ENCODE measurements around the gene U2AF2. TPM values are rescaled to one million over a fixed set of nuclear protein-coding genes. Genes with fewer than 3 reads are reported as not detected.

Gene U2AF2
- total and polyA plus RNA-seq, 2 of the 8 experiments (the other 6 are each of a cell fraction or from before 2014, with no cell fraction given) = 162 to 252 TPM

DNA sequence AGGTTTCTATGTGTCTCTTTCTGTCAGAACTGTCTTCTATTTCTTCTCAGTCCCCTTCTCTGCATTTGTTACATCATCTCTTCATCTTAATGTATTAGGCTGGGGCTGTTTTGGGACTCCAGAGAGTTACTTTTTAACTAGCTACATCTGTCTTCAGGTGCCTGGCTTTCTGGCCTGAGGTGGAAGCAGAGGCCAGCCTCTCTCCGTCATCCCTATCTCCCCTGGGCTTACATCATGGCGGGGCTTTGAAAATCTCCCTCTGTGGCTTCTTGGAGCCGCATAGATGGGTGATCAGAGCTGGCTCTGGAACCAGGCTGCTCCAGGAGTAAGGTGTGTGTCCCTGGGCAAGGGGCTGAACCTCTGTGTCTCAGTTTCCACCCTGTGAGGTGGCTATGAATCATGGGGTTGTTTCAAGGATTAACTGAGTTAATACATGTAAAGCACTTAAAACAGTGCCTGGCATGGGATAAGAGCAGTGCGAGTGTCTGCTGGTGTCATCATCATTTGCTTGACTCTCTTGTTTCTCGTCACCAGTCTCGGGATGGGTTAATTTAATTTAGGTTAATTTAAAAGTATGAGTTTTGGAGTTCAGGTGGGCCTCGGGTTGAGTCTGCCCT, 22.2 kb downstream of the U2AF2 start:
- POLR2A ChIA-PET (ENCODE audit: partially characterized antibody) = interaction anchor here (1.6 to 1.8 kb wide), 3 partner anchors 9 to 27 kb away, joined by 4 to 11 read pairs (median 5); no protein-coding TSS in a partner anchor
- no peak overlapping the region for H2BK20ac ChIP-seq (ENCODE audit: low read length)
- peaks cover 0 to 6% (median 3%) of the 10 kb centered on the region in 4 experiments; a peak in 3 of 7 replicates for H3K4me1 ChIP-seq (replicated peaks in 1 of 4; ENCODE audit: control insufficient read depth in 3 of 4, insufficient read depth in 4 of 4, low read length in 3 of 4)
- no peak overlapping the region for H3K14ac ChIP-seq (ENCODE audit: insufficient read length)
- H4K8ac ChIP-seq (ENCODE audit: extremely low read depth, insufficient read depth, low read length) = no peak overlapping the region
- H3K27ac ChIP-seq (ENCODE audit: low read depth, low read length) = no peak overlapping the region
- H3K4me3 ChIP-seq (ENCODE audit: extremely low read depth in 1 of 4, insufficient read depth in 2 of 4, low read depth in 3 of 4, low read length in 4 of 4) = no peak overlapping the region; a peak in 1 of 8 replicates
- FAIRE-seq = no peak
- H3K23ac ChIP-seq (ENCODE audit: insufficient read length) = no peak overlapping the region
- no peak for DNase-seq (ENCODE audit: low read depth in 1 of 2, low spot score in 2 of 2)
- peaks cover 7 to 24% (median 19%) of the 10 kb centered on the region in 4 experiments; a peak in 7 of 8 replicates for H3K36me3 ChIP-seq (ENCODE audit: control insufficient read depth in 2 of 4, insufficient read depth in 4 of 4, low read length in 3 of 4)
- H3K56ac ChIP-seq (replicated peaks; ENCODE audit: insufficient read length, low read depth, low read length) = no peak overlapping the region
- CTCF ChIA-PET (ENCODE audit: partially characterized antibody) = interaction anchor here (1.0 kb wide), 1 partner anchor 35 kb away, joined by 3 read pairs; no protein-coding TSS in a partner anchor
- H3K9ac ChIP-seq (replicated peaks in 1 of 4; ENCODE audit: extremely low read depth in 1 of 4, low read depth in 3 of 4, low read length in 3 of 4) = no peak overlapping the region; a peak in 3 of 7 replicates
- WGBS, 2 experiments (ENCODE audit: extremely low coverage in 1 of 2, insufficient coverage in 1 of 2, insufficient read length in 1 of 2, insufficient replicate concordance in 2 of 2, low coverage in 1 of 2, low lambda C conversion rate in 2 of 2, missing lambda C conversion rate in 1 of 2) = 93% methylated on average over 7 of the region's 7 CpGs; no CpG with 5 or more reads in 1 of the 2 experiments
- no peaks in the 10 kb centered on the region for H3K9me3 ChIP-seq (ENCODE audit: insufficient read depth in 2 of 2, low read depth in 1 of 2, low read length in 1 of 2)
- H3K4me2 ChIP-seq (ENCODE audit: insufficient read depth in 1 of 2, low read depth in 2 of 2, low read length in 2 of 2) = no peak overlapping the region; a peak in 1 of 4 replicates
- no peak overlapping the region for H2AK5ac ChIP-seq (ENCODE audit: low read depth, low read length)
- H2AFZ ChIP-seq (ENCODE audit: low read length) = no peak overlapping the region
- no peak overlapping the region for H3K18ac ChIP-seq (ENCODE audit: extremely low read depth, low read length)
- H2BK5ac ChIP-seq (ENCODE audit: low read depth, low read length) = no peak overlapping the region
- no peak overlapping the region for H2BK15ac ChIP-seq (ENCODE audit: low read length)
- H4K91ac ChIP-seq (replicated peaks; ENCODE audit: insufficient read length, low read length) = no peak overlapping the region
- peaks cover 5% of the 10 kb centered on the region; the same call in 1 of the 2 replicates for H3K23me2 ChIP-seq (ENCODE audit: low read depth, low read length)
- no peak overlapping the region for H4K5ac ChIP-seq (ENCODE audit: insufficient read length, low read depth, low read length)
- no peak overlapping the region for H3K4ac ChIP-seq (replicated peaks; ENCODE audit: insufficient read length, low read depth, low read length)
- H3K79me2 ChIP-seq (ENCODE audit: control insufficient read depth in 1 of 2, insufficient read depth in 2 of 2, low read length in 2 of 2) = peaks cover 21 to 70% of the 10 kb centered on the region in 2 experiments
- peaks cover 23% of the 10 kb centered on the region for H3K79me1 ChIP-seq (ENCODE audit: low read depth, low read length)
- no peak overlapping the region for H2BK120ac ChIP-seq (replicated peaks; ENCODE audit: low read depth, low read length)
- H3K27me3 ChIP-seq (replicated peaks in 1 of 4; ENCODE audit: control insufficient read depth in 3 of 4, extremely low read depth in 1 of 4, insufficient read depth in 3 of 4, low read length in 3 of 4) = no peaks in the 10 kb centered on the region
- H2BK12ac ChIP-seq (ENCODE audit: low read depth, low read length) = no peak overlapping the region
- peaks cover 9 to 30% of the 10 kb centered on the region in 2 experiments for H4K20me1 ChIP-seq (replicated peaks in 1 of 2; ENCODE audit: control insufficient read depth in 1 of 2, insufficient read depth in 2 of 2, low read length in 2 of 2)
- TF ChIP-seq POLR2AphosphoS5 (IDR thresholded peaks at IDR 0.05; ENCODE audit: low read depth, low read length) = no peak
- TF ChIP-seq SAP30 (IDR thresholded peaks at IDR 0.05; ENCODE audit: insufficient read depth, insufficient replicate concordance, low read length) = no peak
- TF ChIP-seq SIN3A (conservative IDR thresholded peaks at IDR 0.05 in 1 of 2, IDR thresholded peaks at IDR 0.05 in 1 of 2; ENCODE audit: low read depth in 1 of 2, low read length in 2 of 2) = no peak
- TF ChIP-seq GABPA (IDR thresholded peaks at IDR 0.05; ENCODE audit: borderline replicate concordance, insufficient read depth, low read length) = no peak
- TF ChIP-seq EGR1 (IDR thresholded peaks at IDR 0.05; ENCODE audit: borderline replicate concordance, low read depth, low read length) = no peak
- TF ChIP-seq POLR2A (IDR thresholded peaks at IDR 0.05; ENCODE audit: control extremely low read depth in 1 of 2, low read depth in 2 of 2, low read length in 2 of 2) = no peak
- TF ChIP-seq, protein P1, sequence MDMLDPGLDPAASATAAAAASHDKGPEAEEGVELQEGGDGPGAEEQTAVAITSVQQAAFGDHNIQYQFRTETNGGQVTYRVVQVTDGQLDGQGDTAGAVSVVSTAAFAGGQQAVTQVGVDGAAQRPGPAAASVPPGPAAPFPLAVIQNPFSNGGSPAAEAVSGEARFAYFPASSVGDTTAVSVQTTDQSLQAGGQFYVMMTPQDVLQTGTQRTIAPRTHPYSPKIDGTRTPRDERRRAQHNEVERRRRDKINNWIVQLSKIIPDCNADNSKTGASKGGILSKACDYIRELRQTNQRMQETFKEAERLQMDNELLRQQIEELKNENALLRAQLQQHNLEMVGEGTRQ (IDR thresholded peaks at IDR 0.05; ENCODE audit: low read length) = no peak
- TF ChIP-seq SIRT6 (IDR thresholded peaks at IDR 0.05; ENCODE audit: low read length) = no peak
- TF ChIP-seq CTBP2 (IDR thresholded peaks at IDR 0.05; ENCODE audit: borderline replicate concordance, insufficient read depth, insufficient read length, low read length) = no peak
- TF ChIP-seq MAX (IDR thresholded peaks at IDR 0.05) = no peak
- TF ChIP-seq CBX8 (IDR thresholded peaks at IDR 0.05; ENCODE audit: borderline replicate concordance, low read depth, low read length) = no peak

Data from H1 (cell line).